ENCODE data around the gene LCN15. TPM values are rescaled to one million over a fixed set of nuclear protein-coding genes. Genes with fewer than 3 reads are reported as not detected.

Gene LCN15
- total and polyA plus RNA-seq, 2 of the 13 experiments (the other 11 are each of a cell fraction or from before 2014, with no cell fraction given) = 1.3 to 53.7 TPM

GRCh38 chr9:136807281-136808074 is 43.2 kb upstream of the LCN15 start, which contains the start of gene RABL6 (continued):
- TF ChIP-seq ZBTB44 (CRISPR knock-in tag; IDR thresholded peaks at IDR 0.05) (no peak), NR2F2 (IDR thresholded peaks at IDR 0.05; ENCODE audit: borderline replicate concordance, low read depth) (no peak), RFXANK (CRISPR knock-in tag; IDR thresholded peaks at IDR 0.05) (no peak), SMARCC2 (IDR thresholded peaks at IDR 0.05) (no peak), NFIB (CRISPR knock-in tag; IDR thresholded peaks at IDR 0.05; ENCODE audit: borderline replicate concordance) (no peak), ARHGAP35 (CRISPR knock-in tag; IDR thresholded peaks at IDR 0.05; ENCODE audit: borderline replicate concordance) (peak; percentile 52; the same call in 1 of the 2 replicates), CAMTA2 (CRISPR knock-in tag; IDR thresholded peaks at IDR 0.05; ENCODE audit: borderline replicate concordance) (no peak), ZNF430 (CRISPR knock-in tag; IDR thresholded peaks at IDR 0.05) (peak; percentile 46; the same call in 1 of the 2 replicates), ZNF629 (CRISPR knock-in tag; conservative IDR thresholded peaks at IDR 0.05) (no peak), ZFP90 (CRISPR knock-in tag; IDR thresholded peaks at IDR 0.05; ENCODE audit: borderline replicate concordance) (no peak), SP4 (CRISPR knock-in tag; IDR thresholded peaks at IDR 0.05) (no peak; the same call in none of the 2 replicates), SRY (CRISPR knock-in tag; IDR thresholded peaks at IDR 0.05) (0 out of 2 replicates have a peak, but pooled peaks have one; percentile 4), ZBTB38 (CRISPR knock-in tag; IDR thresholded peaks at IDR 0.05) (0 out of 2 replicates have a peak, but pooled peaks have one; percentile 33)
- TF ChIP-seq, protein P1, sequence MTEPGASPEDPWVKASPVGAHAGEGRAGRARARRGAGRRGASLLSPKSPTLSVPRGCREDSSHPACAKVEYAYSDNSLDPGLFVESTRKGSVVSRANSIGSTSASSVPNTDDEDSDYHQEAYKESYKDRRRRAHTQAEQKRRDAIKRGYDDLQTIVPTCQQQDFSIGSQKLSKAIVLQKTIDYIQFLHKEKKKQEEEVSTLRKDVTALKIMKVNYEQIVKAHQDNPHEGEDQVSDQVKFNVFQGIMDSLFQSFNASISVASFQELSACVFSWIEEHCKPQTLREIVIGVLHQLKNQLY (CRISPR knock-in tag; IDR thresholded peaks at IDR 0.05) = no peak
- TF ChIP-seq, protein P2, sequence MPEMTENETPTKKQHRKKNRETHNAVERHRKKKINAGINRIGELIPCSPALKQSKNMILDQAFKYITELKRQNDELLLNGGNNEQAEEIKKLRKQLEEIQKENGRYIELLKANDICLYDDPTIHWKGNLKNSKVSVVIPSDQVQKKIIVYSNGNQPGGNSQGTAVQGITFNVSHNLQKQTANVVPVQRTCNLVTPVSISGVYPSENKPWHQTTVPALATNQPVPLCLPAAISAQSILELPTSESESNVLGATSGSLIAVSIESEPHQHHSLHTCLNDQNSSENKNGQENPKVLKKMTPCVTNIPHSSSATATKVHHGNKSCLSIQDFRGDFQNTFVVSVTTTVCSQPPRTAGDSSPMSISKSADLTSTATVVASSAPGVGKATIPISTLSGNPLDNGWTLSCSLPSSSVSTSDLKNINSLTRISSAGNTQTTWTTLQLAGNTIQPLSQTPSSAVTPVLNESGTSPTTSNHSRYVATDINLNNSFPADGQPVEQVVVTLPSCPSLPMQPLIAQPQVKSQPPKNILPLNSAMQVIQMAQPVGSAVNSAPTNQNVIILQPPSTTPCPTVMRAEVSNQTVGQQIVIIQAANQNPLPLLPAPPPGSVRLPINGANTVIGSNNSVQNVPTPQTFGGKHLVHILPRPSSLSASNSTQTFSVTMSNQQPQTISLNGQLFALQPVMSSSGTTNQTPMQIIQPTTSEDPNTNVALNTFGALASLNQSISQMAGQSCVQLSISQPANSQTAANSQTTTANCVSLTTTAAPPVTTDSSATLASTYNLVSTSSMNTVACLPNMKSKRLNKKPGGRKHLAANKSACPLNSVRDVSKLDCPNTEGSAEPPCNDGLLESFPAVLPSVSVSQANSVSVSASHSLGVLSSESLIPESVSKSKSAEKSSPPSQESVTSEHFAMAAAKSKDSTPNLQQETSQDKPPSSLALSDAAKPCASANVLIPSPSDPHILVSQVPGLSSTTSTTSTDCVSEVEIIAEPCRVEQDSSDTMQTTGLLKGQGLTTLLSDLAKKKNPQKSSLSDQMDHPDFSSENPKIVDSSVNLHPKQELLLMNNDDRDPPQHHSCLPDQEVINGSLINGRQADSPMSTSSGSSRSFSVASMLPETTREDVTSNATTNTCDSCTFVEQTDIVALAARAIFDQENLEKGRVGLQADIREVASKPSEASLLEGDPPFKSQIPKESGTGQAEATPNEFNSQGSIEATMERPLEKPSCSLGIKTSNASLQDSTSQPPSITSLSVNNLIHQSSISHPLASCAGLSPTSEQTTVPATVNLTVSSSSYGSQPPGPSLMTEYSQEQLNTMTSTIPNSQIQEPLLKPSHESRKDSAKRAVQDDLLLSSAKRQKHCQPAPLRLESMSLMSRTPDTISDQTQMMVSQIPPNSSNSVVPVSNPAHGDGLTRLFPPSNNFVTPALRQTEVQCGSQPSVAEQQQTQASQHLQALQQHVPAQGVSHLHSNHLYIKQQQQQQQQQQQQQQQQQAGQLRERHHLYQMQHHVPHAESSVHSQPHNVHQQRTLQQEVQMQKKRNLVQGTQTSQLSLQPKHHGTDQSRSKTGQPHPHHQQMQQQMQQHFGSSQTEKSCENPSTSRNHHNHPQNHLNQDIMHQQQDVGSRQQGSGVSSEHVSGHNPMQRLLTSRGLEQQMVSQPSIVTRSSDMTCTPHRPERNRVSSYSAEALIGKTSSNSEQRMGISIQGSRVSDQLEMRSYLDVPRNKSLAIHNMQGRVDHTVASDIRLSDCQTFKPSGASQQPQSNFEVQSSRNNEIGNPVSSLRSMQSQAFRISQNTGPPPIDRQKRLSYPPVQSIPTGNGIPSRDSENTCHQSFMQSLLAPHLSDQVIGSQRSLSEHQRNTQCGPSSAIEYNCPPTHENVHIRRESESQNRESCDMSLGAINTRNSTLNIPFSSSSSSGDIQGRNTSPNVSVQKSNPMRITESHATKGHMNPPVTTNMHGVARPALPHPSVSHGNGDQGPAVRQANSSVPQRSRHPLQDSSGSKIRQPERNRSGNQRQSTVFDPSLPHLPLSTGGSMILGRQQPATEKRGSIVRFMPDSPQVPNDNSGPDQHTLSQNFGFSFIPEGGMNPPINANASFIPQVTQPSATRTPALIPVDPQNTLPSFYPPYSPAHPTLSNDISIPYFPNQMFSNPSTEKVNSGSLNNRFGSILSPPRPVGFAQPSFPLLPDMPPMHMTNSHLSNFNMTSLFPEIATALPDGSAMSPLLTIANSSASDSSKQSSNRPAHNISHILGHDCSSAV (CRISPR knock-in tag; IDR thresholded peaks at IDR 0.05; ENCODE audit: borderline replicate concordance) = no peak
- TF ChIP-seq, protein P3, sequence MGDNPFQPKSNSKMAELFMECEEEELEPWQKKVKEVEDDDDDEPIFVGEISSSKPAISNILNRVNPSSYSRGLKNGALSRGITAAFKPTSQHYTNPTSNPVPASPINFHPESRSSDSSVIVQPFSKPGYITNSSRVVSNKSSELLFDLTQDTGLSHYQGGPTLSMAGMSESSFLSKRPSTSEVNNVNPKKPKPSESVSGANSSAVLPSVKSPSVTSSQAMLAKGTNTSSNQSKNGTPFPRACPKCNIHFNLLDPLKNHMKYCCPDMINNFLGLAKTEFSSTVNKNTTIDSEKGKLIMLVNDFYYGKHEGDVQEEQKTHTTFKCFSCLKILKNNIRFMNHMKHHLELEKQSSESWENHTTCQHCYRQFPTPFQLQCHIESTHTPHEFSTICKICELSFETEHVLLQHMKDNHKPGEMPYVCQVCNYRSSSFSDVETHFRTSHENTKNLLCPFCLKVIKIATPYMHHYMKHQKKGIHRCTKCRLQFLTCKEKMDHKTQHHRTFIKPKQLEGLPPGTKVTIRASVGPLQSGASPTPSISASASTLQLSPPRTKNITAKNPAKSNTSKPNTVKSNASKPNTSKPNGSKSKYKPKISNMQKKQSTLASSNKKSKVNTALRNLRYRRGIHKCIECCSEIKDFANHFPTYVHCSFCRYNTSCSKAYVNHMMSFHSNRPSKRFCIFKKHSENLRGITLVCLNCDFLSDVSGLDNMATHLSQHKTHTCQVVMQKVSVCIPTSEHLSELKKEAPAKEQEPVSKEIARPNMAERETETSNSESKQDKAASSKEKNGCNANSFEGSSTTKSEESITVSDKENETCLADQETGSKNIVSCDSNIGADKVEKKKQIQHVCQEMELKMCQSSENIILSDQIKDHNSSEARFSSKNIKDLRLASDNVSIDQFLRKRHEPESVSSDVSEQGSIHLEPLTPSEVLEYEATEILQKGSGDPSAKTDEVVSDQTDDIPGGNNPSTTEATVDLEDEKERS (CRISPR knock-in tag; IDR thresholded peaks at IDR 0.05) = no peak
